Lower leg skin (tissue), 3 donors: ENCODE measurements around the gene FZD8.

Source experiments
- POLR2A ChIP-seq, 2 donors: fragments of 450-650 bp; IDR thresholded peaks; one replicate each; pipeline ENCODE4 v1.6.1; 2016 to 2017; ENCODE audit warnings: antibody characterized with exemption in 2 of 2, mild to moderate bottlenecking in 1 of 2, moderate library complexity in 1 of 2
- TF ChIP-seq, protein P1 (sequence below), 3 donors: fragments of 450-650 bp; IDR thresholded peaks; one replicate each; pipeline ENCODE4 v1.5.1; 2016; ENCODE audit warnings: antibody characterized with exemption in 3 of 3, mild to moderate bottlenecking in 3 of 3, moderate library complexity in 2 of 3

DNA sequence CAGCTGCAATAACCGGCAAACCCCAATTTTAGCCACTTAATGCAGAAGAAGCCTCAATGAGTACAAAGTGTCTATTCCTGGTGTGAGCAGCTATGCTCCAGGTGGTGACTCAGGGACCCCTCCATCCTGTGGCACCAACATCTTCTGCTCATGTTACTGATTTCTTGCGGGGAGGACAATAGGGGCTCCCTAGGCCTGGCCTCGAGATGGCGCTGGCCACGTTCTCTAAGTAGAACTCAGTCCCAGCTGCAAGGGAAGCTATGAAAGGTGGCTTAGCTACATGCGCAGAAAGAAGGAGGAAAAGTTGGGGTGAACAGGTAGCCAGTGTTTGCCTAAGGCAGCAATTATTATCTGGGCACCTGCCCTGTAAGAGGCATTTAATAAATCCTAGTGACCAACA, 30.3 kb downstream of the FZD8 start:
- TF ChIP-seq POLR2A (IDR thresholded peaks at IDR 0.05): no peak
- TF ChIP-seq, protein P1, sequence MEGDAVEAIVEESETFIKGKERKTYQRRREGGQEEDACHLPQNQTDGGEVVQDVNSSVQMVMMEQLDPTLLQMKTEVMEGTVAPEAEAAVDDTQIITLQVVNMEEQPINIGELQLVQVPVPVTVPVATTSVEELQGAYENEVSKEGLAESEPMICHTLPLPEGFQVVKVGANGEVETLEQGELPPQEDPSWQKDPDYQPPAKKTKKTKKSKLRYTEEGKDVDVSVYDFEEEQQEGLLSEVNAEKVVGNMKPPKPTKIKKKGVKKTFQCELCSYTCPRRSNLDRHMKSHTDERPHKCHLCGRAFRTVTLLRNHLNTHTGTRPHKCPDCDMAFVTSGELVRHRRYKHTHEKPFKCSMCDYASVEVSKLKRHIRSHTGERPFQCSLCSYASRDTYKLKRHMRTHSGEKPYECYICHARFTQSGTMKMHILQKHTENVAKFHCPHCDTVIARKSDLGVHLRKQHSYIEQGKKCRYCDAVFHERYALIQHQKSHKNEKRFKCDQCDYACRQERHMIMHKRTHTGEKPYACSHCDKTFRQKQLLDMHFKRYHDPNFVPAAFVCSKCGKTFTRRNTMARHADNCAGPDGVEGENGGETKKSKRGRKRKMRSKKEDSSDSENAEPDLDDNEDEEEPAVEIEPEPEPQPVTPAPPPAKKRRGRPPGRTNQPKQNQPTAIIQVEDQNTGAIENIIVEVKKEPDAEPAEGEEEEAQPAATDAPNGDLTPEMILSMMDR (IDR thresholded peaks at IDR 0.05): no peak
